Effector memory CD8-positive, alpha-beta T cell (primary cell): Measurements from ENCODE around the gene SLC1A7.

Source experiments
- ATAC-seq: fragments of 150-1000 bp; cut with Tn5 transposase; replicated peaks from 2 replicates; pipeline ENCODE4 v1.10.0; 2021; ENCODE audit warnings: mild to moderate bottlenecking, moderate library complexity
- DNase-seq, 3 experiments: peaks; one replicate each; pipeline ENCODE4 v3.0.0; 2021
- H3K27ac Mint-ChIP-seq, 2 donors: one replicate each; pipeline ENCODE4 v1.8.0; 2022; ENCODE audit warnings: mild to moderate bottlenecking in 2 of 2, mixed read lengths in 2 of 2, moderate library complexity in 2 of 2
- H3K27me3 Mint-ChIP-seq, 2 donors: one replicate each; pipeline ENCODE4 v1.8.0; 2022; ENCODE audit warnings: mixed read lengths in 2 of 2
- H3K36me3 Mint-ChIP-seq: one replicate; pipeline ENCODE4 v1.8.0; 2022; ENCODE audit warnings: mild to moderate bottlenecking, moderate library complexity, mixed read lengths; ENCODE audit not compliant: insufficient read depth
- H3K4me1 Mint-ChIP-seq, 2 donors: one replicate each; pipeline ENCODE4 v1.8.0; 2022; ENCODE audit warnings: low read depth in 2 of 2, mixed read lengths in 2 of 2
- H3K4me3 Mint-ChIP-seq, 2 donors: one replicate each; pipeline ENCODE4 v1.8.0; 2022; ENCODE audit warnings: mild to moderate bottlenecking in 2 of 2, mixed read lengths in 2 of 2, moderate library complexity in 2 of 2
- H3K9me3 Mint-ChIP-seq, 2 donors: one replicate each; pipeline ENCODE4 v1.8.0; 2022; ENCODE audit warnings: mixed read lengths in 2 of 2

SLC1A7 gene

DNA sequence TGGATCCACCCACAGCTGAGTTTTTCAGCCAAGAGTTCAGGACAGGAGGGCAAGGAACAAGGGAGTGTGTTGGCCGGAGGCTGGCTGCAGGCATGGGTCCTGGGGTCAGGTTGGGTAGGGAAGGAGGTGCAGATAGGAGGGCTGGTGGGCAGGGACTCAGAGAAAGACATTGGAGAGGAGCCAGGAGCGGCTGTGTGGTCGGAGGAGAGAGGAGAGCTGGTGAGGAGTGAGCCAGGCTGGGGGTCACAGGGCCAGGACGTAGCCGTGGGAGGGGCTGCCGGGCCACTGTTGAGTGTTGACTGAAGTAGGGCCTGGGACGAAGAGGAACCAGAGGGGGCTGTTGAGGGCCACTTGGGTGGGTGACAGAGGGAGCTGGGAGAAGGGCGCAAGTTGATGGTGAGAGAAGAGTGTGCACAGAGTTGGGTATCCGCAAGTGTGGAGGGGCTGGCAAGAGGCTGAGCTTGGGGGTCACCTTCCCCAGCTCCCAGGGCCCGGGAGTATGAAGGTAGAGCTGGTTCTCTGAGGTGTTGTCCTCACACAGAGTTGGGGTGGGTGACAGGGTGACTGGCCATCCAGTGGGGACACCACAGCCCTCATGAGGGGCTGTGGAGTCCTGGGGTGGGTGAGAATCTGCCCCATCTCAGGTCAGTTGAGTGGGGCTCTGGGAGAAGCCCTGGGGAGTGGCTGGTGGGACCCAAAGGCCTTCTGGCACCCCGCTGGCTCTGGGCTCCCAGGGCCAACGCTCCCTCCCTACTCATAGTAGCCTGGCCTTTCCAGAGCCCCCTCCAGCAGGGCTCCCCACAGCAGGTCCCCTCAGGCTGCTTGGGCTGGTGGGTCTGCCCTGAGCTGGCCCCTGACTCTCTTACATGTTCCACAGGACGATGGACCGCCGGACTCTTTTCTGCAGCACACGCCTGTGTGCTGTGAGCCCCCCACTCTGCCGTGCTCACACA is 58.5 kb downstream of the SLC1A7 start:
- H3K4me1 Mint-ChIP-seq = peaks cover 21 to 26% of the 10 kb centered on the region in 2 donors
- H3K27me3 Mint-ChIP-seq = no peaks in the 10 kb centered on the region
- DNase-seq (no peak), ATAC-seq (no peak)
- H3K27ac Mint-ChIP-seq = peak overlapping the region; percentile 70 to 83
- peaks cover 10% of the 10 kb centered on the region for H3K36me3 Mint-ChIP-seq
- H3K9me3 Mint-ChIP-seq = no peaks in the 10 kb centered on the region
- H3K4me3 Mint-ChIP-seq = peak overlapping the region; percentile 30 to 32

DNA sequence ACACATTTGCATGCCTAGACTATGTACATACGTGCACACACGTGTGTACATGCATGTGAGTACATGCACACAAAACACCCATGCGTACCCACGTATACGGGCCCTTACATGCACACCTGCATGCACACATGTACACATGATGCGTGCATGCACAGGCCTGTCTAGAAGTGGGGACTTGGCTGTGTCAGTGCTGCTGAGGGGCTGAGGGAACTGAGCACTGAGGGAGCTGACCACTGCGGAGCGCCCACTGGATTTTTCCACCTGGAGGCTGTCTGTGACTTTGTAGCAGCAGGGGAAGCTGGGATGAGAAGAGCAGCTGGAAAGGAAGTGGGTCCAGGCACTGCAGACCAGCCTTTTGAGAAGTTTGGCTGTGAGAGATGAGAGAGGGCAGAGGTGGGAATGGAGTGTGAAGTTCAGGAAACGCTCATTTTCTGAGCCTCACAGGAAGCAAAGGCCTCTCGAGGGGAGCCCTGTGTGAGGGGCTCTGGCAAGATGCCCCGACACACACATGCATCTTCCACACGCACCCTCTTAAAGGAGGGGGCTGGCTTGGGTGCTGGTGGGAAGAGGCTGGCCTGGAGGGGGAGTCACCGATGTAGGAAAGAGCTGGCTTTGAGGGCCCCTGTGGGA is 59.5 kb downstream of the SLC1A7 start:
- Mint-ChIP-seq H3K36me3 (peaks cover 10% of the 10 kb centered on the region), H3K27me3 (no peaks in the 10 kb centered on the region), H3K9me3 (no peaks in the 10 kb centered on the region), H3K27ac (peak overlapping the region; percentile 70 to 83), H3K4me1 (peaks cover 21 to 26% of the 10 kb centered on the region in 2 donors), H3K4me3 (peak overlapping the region; percentile 5 to 32)
- no peak for DNase-seq
- ATAC-seq = no peak

DNA sequence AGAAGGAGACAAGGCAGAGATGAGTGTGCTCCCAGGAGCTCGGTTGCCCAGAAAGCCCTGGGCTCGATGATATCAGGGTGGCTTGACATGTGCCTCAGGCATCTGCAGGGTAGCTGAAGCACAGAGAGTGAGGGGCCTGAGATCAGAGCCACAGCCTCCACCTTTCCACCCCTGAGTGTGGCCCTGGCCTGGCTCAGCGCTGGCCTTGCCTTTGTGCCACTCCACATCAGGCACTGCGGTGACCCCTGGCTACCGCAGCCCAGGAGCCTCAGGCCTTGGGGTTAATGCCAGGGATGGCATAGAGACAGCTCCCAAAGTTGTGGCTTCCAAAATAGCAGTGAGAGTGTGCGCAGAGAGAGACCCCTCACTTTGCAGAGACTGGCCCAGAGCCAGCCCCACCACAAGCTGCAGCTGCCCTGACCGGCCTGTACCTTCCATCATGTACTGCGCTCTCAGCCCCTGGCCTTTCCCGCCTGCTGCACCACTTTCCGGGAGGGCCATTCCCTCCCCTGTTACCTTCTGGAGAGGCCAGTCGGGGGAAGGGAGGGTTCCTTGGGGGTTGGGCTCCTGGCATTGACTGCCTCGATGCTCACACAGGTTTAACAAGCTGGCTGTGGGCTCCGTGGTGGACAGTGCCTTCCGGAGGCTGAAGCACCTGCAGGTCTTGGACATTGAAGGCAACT is 60.9 kb downstream of the SLC1A7 start:
- ATAC-seq (no peak), DNase-seq (no peak)
- H3K27ac Mint-ChIP-seq = peak overlapping the region; percentile 35 to 56
- H3K27me3 Mint-ChIP-seq = no peaks in the 10 kb centered on the region
- H3K4me3 Mint-ChIP-seq = no peak overlapping the region
- peaks cover 10% of the 10 kb centered on the region for H3K36me3 Mint-ChIP-seq
- peaks cover 21 to 26% of the 10 kb centered on the region in 2 donors for H3K4me1 Mint-ChIP-seq
- no peaks in the 10 kb centered on the region for H3K9me3 Mint-ChIP-seq

DNA sequence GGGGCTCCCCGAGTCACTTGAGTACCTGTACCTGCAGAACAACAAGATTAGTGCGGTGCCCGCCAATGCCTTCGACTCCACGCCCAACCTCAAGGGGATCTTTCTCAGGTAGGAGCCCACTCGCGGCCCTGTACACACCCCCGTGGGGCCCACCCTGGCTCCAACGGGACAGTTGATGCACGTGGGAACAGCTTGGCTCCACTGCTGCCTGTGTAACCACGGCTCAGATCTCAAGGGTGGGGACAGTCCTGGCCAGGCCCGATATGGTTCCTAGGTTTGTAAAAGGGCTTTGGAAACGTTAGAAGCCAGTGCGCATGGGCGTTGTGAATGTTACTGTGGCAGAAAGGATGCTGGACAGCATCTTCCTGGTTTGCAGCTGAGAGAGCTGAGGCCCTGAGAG is 61.7 kb downstream of the SLC1A7 start:
- H3K9me3 Mint-ChIP-seq = no peaks in the 10 kb centered on the region
- H3K4me1 Mint-ChIP-seq = peaks cover 21 to 26% of the 10 kb centered on the region in 2 donors
- no peak for DNase-seq
- peaks cover 10% of the 10 kb centered on the region for H3K36me3 Mint-ChIP-seq
- no peak overlapping the region for H3K4me3 Mint-ChIP-seq
- H3K27me3 Mint-ChIP-seq = no peaks in the 10 kb centered on the region
- peak overlapping the region in 1 of 2 donors; percentile 56 for H3K27ac Mint-ChIP-seq
- ATAC-seq = no peak

DNA sequence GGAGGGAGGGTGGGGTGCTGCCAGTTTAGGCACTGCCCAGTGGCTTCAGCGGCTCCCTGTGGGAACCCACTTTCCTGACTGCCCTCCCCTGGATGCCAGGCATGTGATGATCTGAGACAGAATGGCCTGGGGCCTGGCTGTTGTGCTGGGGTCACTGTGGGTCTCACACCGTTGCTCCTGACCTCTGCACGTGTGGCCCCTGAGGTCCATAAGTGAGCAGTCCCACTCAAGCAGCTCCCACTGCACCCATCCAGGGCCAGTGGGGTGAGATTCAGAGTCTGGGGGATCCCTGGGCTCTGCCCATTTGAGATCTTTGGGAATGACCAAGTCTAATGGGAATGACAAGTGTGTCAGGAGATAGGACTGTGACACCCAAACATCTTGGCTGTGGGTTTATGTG is 62.4 kb downstream of the SLC1A7 start:
- Mint-ChIP-seq H3K4me3 (no peak overlapping the region), H3K4me1 (peaks cover 25 to 26% of the 10 kb centered on the region in 2 donors), H3K36me3 (peaks cover 6% of the 10 kb centered on the region), H3K9me3 (no peaks in the 10 kb centered on the region), H3K27me3 (no peaks in the 10 kb centered on the region), H3K27ac (no peak overlapping the region)
- ATAC-seq (no peak), DNase-seq (no peak)

DNA sequence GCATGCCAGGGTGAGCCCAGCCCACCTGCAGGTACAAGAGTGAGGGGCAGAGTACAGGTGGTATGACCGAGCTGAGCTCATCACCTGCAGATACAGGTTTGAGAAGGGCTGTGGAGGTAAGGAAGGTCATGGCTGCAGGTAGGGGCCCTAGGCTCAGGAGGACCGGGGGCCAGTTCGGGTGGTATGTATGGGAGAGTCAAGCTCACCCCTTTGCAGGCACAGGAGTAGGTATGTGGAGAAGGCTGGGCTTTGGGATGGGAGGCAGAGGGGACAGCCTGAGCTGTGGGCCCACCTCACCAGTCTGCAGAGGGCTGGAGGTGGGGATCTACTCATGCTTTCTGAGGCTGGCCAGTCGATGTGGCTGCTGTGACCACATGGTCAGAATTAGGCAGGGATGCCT is 63.2 kb downstream of the SLC1A7 start:
- H3K4me3 Mint-ChIP-seq = no peak overlapping the region
- ATAC-seq = no peak
- H3K9me3 Mint-ChIP-seq = no peaks in the 10 kb centered on the region
- no peaks in the 10 kb centered on the region for H3K27me3 Mint-ChIP-seq
- no peak for DNase-seq
- peaks cover 17 to 21% of the 10 kb centered on the region in 2 donors for H3K4me1 Mint-ChIP-seq
- H3K27ac Mint-ChIP-seq = no peak overlapping the region
- H3K36me3 Mint-ChIP-seq = no peaks in the 10 kb centered on the region

DNA sequence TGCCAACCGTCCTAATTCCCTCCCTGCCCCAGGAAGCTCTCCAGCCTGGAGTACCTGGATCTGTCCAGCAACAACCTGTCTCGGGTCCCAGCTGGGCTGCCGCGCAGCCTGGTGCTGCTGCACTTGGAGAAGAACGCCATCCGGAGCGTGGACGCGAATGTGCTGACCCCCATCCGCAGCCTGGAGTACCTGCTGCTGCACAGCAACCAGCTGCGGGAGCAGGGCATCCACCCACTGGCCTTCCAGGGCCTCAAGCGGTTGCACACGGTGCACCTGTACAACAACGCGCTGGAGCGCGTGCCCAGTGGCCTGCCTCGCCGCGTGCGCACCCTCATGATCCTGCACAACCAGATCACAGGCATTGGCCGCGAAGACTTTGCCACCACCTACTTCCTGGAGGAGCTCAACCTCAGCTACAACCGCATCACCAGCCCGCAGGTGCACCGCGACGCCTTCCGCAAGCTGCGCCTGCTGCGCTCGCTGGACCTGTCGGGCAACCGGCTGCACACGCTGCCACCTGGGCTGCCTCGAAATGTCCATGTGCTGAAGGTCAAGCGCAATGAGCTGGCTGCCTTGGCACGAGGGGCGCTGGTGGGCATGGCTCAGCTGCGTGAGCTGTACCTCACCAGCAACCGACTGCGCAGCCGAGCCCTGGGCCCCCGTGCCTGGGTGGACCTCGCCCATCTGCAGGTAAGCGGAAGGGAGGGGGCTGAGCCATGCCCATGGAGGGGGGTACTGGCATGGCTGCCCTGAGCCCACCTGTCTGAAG is 63.9 kb downstream of the SLC1A7 start:
- no peaks in the 10 kb centered on the region for H3K27me3 Mint-ChIP-seq
- no peaks in the 10 kb centered on the region for H3K9me3 Mint-ChIP-seq
- no peaks in the 10 kb centered on the region for H3K36me3 Mint-ChIP-seq
- H3K4me1 Mint-ChIP-seq = peaks cover 13 to 16% of the 10 kb centered on the region in 2 donors
- no peak overlapping the region for H3K27ac Mint-ChIP-seq
- H3K4me3 Mint-ChIP-seq = no peak overlapping the region
- ATAC-seq (no peak), DNase-seq (no peak)

DNA sequence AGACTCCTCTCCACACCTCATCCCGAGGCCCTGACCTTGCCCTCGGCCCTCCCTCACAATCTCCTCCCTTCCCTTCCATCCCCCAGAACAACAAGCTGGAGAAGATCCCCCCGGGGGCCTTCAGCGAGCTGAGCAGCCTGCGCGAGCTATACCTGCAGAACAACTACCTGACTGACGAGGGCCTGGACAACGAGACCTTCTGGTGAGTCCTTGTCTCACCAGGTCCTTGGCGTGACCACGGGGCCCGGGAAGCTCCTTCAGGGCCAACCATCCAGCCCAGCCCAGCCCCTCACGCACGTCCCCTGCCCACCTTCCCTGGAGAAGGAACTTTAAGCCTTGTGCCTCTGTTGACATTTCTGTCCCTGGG is 64.9 kb downstream of the SLC1A7 start:
- no peaks in the 10 kb centered on the region for H3K36me3 Mint-ChIP-seq
- no peak for ATAC-seq
- no peak overlapping the region for H3K27ac Mint-ChIP-seq
- no peaks in the 10 kb centered on the region for H3K9me3 Mint-ChIP-seq
- DNase-seq = no peak
- peaks cover 4 to 9% of the 10 kb centered on the region in 2 donors for H3K4me1 Mint-ChIP-seq
- no peaks in the 10 kb centered on the region for H3K27me3 Mint-ChIP-seq
- no peak overlapping the region for H3K4me3 Mint-ChIP-seq

DNA sequence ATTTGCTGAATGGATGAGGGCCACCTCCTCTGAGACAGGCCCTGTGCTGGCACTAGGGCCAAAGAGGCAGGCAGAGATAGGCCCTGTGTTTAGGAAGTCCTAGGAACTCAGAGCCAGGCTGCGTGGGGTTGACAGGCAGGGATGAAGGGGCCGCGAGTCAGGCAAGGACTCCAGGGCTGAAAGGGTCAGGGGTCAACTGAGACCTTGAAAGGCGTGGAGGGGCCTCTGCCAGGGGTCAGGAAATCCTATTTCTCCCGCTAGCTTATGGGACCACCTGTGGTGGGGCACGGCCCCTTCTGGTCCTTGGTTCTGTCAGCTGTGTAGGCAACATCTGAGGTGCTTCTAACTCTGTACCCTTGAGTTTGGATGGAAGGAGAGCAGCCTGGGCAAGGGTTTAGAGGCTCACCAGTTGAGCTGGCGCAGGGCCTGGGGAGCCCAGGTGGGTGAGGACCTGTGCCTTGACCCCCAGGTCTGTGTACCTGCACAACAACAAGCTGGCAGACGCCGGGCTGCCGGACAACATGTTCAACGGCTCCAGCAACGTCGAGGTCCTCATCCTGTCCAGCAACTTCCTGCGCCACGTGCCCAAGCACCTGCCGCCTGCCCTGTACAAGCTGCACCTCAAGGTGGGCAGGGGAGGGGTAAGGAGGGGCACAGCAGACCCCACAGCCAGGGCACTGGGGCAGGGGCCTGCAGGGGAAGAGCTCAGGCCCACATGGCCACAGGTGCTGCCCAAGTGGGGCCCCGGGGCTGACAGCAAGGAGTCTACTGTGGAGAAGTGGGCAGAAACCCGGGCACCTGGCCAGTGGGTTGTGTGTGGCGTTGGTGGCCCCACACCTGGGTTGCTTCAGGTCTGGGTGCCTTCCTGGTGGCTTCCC is 65.5 kb downstream of the SLC1A7 start:
- Mint-ChIP-seq H3K27ac (peak overlapping the region in 1 of 2 donors; percentile 41), H3K36me3 (no peaks in the 10 kb centered on the region), H3K4me1 (peaks cover 0 to 8% of the 10 kb centered on the region in 2 donors), H3K27me3 (no peaks in the 10 kb centered on the region), H3K4me3 (no peak overlapping the region), H3K9me3 (no peaks in the 10 kb centered on the region)
- ATAC-seq = no peak
- no peak for DNase-seq

DNA sequence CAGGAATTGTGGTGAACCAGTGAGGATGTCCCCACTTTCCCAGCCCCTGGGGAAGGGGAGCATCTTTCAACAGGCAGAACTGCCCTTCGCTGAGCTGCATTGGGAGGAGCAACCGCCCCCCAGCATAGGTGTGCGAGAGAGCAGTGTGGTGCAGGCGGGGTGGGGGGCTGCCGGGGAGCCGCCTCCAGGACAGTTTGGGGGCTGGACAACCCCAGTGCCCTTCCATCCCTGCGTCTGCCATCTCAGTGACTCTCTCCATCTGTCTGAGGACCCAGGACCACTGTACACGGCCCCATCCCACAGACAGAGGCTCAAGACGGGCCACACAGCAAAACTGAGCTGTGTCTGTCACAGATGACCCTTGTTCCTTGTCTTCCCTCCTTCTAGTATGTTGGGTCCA is 66.3 kb downstream of the SLC1A7 start:
- H3K4me3 Mint-ChIP-seq = no peak overlapping the region
- H3K27me3 Mint-ChIP-seq = no peaks in the 10 kb centered on the region
- peak overlapping the region in 1 of 2 donors; percentile 57 for H3K27ac Mint-ChIP-seq
- DNase-seq (no peak), ATAC-seq (no peak)
- no peaks in the 10 kb centered on the region for H3K36me3 Mint-ChIP-seq
- no peaks in the 10 kb centered on the region for H3K9me3 Mint-ChIP-seq
- peaks cover 0 to 8% of the 10 kb centered on the region in 2 donors for H3K4me1 Mint-ChIP-seq

DNA sequence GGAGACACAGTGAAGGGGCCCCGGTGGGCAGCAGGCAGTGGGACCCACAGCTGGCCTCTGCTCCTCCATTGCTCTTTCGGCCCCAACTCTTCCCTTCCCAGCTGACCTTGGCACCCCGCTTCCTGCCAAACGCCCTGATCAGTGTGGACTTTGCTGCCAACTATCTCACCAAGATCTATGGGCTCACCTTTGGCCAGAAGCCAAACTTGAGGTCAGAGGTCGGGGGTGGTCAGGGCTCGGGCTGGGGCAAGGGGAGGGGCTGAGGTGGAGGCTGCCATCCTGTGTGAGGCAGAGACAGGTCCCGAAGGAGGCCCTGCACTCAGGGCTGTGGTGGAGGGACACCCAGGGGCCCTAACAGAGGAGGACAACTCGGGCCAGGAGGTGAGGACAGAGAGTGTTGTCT is 66.7 kb downstream of the SLC1A7 start:
- peak overlapping the region in 1 of 2 donors; percentile 57 for H3K27ac Mint-ChIP-seq

DNA sequence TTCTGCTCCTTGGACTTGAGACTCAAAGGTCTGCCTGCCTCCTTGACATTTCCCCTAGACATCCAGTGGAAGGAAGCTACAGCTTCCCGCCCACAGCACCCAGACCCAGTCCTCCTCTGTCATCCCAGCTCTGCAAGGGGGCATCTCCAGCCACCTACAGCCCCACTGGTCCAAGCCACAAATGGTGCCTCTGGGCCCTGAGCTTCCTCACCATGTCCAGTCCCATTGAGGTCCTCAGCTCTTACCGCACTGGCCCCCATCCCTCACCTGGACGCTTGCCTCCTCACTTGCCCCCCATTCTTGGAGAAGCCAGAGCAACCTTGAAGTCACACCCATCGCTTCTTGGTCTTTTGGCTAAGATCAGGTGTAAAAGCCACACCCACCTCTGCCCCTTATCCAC is 67.2 kb downstream of the SLC1A7 start:
- Mint-ChIP-seq H3K36me3 (no peaks in the 10 kb centered on the region), H3K27me3 (no peaks in the 10 kb centered on the region), H3K27ac (no peak overlapping the region), H3K4me1 (peaks cover 0 to 8% of the 10 kb centered on the region in 2 donors), H3K4me3 (no peak overlapping the region), H3K9me3 (no peaks in the 10 kb centered on the region)
- DNase-seq (no peak), ATAC-seq (no peak)

More for the DNA sequence above, 66.7 kb downstream of the SLC1A7 start:
- no peaks in the 10 kb centered on the region for H3K27me3 Mint-ChIP-seq
- no peaks in the 10 kb centered on the region for H3K36me3 Mint-ChIP-seq
- ATAC-seq = no peak
- H3K4me1 Mint-ChIP-seq = peaks cover 0 to 8% of the 10 kb centered on the region in 2 donors
- H3K9me3 Mint-ChIP-seq = no peaks in the 10 kb centered on the region
- DNase-seq = no peak
- H3K4me3 Mint-ChIP-seq = no peak overlapping the region
